SKM-1 (cell line): ENCODE measurements around the gene NEIL1.
"Not testable (repeated sequence)": the region's sequence is repeated elsewhere in the genome, so short reads cannot be mapped to it uniquely, and the experiment has no call there.

Experiments
- DNase-seq: peaks from one replicate; lab custom pipeline; 2025; ENCODE audit not compliant: unreplicated experiment; lab: John Stamatoyannopoulos, UW

The NEIL1 gene

DNA sequence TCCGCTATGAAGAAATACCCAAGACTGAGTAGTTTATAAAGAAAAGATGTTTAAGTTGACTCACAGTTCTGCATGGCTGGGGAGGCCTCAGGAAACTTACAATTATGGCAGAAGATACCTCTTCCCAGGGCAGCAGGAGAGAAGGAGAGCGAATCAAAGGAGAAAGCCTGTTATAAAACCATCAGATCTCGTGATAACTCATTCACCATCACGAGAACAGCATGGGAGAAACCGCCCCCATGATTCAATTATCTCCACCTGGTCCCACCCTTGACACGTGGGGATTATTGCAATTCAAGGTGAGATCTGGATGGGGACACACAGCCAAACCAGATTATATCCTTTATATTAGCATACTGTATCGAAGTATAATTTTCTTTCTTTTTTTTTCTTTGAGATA is 14.7 kb upstream of the NEIL1 start:
- not testable (repeated sequence) for DNase-seq

DNA sequence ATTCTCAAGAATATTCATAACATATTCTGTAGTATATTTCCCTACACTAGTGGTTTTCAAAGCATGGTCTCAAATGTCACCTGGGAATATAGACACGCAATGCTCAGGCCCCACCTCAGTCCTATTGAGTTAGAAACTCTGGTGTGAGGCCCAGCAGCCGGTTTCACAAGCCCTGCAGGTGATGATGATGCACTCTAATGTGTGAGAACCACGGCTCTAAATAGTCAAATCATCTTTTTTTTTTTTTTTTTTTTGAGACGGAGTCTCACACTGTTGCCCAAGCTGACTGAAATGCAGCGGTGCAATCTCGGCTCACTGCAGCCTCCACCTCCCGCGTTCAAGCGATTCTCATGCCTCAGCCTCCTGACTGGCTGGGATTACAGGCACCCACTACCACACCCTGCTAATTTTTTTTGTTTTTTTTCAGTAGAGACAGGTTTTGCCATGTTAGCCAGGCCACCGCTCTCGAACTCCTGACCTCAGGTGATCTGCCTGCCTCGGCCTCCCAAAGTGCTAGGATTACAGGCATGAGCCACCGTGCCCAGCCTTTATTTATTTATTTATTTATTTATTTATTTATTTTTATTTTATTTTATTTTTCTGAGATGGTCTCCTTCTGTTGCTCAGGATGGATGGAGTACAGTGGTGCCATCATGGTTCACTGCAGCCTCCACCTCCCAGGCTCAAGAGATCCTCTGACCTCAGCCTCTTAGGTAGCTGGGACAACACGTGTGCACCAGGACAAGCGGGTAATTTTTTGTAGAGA is 13.0 kb upstream of the NEIL1 start:
- not testable (repeated sequence) for DNase-seq

DNA sequence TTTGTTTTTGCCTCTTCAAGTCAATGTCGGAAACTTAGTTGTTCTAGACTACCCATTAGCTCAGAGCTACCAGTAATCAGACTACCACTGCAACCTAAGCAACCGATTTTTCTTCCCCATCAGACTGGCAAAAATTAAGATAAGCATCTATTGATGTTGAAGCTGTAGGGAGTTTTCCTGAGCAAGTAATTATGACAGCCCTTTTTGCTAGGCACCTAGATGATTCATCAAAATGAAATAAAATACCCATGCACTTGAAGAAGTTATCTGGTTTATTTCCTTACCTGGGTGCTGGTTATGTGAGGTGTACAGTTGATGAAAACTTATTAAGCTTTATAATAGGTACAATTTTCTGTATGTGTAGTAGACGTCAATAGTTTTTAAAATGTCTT is 11.5 kb upstream of the NEIL1 start:
- DNase-seq: no peak

DNA sequence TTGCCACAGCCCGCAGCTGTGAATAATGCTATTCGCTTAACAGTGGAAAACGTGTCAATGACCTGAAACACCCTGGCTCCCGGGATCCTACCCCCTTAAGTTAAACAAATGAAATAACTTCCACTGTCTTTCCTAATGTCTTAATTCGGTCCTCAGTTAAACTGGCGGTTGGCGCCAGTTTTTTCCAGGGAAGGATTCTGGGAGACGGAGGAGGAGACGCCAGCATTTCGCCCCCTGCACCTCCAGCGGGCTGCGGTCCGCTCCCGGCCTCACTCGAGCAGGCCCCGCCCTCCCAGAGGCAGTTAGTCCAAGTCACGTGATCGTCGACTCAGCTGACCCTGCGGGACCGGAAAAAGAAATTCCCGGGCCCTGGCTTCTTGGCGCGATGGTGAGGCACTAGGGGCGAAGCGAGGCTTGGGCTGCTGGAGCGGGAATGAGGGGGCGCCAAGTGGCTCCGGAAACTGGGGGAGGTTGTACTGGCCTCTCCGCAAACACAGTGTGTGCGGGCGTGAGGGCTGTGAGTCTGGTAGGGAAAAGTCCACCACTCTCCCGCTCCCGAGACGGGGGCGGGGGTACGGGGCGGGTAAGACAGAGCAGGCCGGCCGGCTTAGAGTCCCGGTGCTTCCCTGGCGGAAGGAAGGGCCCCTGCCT is 11.0 kb upstream of the NEIL1 start, which contains the start of gene COMMD4:
Gene COMMD4, plus strand, starts transcription at position 359 of the 651 bp plus-strand sequence. Its CDS starts 27 bp downstream, at position 386.
- DNase-seq: peak; percentile 50

DNA sequence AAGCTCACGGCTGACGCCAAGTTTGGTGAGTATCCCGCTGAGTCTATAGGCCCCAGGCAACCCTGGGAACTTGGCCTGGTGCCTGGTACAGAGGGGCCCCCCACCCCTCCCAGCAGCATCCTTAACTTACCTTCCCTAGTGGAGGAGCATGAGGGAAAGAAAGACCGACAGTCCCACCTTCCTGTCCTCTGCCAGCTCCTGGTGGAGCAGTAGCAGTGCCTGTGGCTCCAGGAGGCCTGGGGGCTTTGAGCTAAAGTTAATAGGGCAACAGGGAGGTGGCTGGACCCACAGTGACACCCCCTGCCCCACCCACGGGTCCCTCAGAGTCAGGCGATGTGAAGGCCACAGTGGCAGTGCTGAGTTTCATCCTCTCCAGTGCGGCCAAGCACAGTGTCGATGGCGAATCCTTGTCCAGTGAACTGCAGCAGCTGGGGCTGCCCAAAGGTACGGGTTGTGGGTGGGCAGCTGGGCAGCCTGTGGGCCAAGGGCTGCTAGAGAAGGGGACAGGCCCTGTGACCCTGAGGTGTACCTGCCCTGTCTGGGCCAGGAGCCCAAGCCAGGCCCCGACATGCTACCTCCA is 8.1 kb upstream of the NEIL1 start:
- no peak for DNase-seq

DNA sequence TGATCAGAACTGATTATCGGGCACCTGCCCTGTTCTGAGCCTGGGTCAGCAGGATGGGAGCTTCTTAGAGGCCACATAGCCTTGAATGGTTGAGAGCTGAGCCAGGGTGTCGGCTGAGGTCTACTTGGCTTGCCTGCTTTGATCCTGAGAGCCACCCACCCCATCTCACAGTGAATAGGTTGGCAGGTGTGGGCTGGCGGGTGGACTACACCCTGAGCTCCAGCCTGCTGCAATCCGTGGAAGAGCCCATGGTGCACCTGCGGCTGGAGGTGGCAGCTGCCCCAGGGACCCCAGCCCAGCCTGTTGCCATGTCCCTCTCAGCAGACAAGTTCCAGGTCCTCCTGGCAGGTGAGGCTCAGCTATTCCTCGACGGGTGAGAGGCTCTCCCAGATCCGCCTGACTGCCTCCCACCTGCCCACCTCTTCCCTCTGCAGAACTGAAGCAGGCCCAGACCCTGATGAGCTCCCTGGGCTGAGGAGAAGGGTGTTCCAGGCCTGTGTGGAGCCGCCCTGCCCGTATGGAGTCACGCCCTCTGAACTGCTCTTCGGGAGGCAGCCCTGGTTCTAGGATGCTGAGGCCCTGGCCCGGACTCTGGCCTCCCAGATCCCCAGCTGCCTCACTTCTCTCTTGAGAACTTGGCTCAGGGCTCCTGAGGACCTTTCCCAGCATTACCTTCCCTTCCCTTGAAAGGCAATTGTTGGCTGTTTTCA is 7.2 kb upstream of the NEIL1 start:
- DNase-seq: no peak

DNA sequence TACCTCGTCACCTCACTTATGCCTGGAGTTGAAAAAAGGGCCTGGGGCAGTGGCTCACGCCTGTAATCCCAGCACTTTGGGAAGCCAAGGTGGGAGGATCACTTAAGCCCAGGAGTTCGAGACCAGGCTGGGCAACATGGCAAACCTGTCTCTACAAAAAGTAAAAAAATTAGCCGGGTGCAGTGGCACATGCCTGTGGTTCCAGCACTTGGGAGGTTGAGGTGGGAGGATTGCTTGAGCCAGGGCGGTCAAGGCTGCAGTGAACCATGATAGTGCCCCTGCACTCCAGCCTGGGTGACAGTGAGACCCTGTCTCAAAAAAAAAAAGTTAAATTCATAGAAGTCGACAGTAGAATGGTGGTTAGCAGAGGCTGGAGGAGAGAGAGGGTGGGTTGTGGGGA is 4.6 kb upstream of the NEIL1 start:
- no peak for DNase-seq

DNA sequence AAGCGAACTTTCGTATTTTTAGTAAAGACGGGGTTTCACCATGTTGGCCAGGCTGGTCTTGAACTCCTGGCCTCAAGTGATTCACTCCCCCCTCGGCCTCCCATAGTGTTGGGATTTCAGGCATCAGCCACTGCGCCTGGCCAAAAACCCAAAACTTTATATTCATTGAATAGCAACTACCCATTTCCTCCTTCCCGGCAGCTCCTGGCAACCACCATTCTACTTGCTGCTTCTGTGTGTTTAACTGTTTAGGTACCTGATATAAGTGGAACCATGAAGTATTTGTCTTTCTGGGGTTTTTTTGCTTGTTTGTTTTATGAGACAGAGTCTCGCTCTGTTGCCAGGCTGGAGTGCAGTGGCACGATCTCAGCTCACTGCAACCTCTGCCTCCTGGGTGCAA is 2.9 kb upstream of the NEIL1 start:
- DNase-seq: not testable (repeated sequence)

DNA sequence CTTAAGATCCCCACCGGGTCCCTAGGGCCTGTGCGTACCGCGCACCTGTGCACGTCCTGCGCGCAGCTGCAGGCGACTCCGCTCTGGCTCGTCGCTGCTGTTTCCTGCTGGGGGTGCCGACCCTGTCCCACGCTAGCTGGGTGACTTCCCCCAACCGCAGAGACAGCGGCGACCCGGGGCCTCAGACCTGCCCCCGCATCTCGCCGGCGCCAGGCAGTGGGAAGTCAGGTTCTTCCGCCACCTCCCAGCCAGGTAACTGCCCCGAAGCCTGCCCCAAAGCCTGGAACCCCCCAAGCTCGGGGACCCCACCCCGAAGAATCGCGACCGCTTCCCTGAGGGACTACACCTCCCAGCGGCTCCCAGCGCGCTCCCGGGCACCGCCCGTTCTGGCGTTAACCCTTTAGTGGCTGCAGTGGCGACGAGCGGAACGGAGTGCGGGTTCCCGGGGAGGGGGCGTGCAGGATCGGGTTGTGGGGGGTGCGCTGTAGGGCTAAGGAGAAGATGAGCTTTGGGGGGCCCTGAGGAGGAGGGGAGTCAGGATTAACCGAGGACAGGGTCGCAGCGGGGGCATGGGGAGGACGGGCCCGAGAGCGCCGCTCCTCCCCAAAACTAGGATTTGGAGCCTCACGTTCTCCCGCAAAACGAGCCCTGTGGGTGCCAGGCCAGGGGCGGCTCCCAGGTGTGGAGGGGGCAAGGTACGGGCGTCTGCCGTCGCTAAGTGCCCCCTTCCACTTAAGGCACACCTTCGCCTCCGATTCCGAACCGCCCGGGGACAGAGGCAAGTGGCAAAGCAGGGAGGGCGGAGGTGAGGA is 589 bp downstream of the NEIL1 start:
- DNase-seq: no peak

DNA sequence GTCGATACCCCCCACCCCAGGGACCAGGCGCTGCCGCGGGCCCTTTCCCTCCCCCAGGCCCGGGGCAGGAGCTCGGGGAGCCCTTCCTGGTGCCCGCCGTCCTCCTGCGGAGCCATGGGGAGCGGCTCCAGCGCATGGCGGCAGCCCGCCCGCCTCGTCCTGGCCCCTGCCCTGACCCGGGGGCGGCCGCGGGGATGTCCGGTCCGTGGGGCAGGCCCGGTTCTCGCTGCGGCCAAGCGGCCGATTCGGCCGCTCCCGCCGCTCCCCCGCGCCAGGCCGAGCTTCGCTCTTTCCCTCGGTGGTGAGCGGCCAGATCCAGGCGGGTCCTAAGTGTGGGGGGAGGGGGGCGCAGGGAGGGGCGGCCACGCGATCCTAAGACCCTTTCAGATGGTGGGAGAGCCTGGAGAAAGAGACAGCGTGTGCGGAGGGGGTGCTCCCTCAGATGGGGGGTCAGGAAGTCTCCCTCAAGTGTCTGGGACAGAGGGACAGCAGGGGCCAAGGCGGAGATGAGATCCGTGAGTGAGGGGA is 1.3 kb downstream of the NEIL1 start:
- DNase-seq: no peak

DNA sequence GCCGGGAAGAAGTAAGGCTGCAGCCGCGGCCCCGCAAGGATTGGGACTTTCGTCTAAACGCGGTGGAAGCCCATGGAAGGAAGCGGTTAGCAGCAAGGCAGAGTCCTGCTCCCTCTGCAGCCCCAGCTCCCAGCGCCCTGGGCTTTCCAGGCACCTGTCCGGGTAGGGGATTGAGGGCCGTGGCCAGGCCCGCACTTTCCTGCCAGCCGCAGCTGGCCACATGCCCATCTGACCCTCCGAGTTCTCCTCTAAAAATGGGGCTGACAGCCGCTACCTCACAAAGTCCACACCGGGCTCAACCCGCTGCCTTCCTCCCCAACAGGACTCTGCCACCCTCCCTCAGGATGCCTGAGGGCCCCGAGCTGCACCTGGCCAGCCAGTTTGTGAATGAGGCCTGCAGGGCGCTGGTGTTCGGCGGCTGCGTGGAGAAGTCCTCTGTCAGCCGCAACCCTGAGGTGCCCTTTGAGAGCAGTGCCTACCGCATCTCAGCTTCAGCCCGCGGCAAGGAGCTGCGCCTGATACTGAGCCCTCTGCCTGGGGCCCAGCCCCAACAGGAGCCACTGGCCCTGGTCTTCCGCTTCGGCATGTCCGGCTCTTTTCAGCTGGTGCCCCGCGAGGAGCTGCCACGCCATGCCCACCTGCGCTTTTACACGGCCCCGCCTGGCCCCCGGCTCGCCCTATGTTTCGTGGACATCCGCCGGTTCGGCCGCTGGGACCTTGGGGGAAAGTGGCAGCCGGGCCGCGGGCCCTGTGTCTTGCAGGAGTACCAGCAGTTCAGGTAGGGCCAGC is 1.9 kb downstream of the NEIL1 start:
- no peak for DNase-seq

DNA sequence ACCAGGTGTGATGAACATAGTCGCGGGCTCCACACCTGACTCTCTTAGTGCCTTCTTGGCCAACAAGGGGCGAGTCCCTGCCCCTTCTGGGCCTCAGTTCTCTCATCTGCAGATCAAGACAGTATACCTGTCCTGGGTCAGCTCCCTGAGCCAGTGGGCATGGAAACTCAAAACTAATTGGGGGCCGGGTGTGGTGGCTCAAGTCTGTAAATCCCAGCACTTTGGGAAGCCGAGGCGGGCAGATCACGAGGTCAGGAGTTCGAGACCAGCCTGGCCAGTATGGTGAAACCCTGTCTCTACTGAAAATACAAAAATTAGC is 2.5 kb downstream of the NEIL1 start:
- DNase-seq: not testable (repeated sequence)

DNA sequence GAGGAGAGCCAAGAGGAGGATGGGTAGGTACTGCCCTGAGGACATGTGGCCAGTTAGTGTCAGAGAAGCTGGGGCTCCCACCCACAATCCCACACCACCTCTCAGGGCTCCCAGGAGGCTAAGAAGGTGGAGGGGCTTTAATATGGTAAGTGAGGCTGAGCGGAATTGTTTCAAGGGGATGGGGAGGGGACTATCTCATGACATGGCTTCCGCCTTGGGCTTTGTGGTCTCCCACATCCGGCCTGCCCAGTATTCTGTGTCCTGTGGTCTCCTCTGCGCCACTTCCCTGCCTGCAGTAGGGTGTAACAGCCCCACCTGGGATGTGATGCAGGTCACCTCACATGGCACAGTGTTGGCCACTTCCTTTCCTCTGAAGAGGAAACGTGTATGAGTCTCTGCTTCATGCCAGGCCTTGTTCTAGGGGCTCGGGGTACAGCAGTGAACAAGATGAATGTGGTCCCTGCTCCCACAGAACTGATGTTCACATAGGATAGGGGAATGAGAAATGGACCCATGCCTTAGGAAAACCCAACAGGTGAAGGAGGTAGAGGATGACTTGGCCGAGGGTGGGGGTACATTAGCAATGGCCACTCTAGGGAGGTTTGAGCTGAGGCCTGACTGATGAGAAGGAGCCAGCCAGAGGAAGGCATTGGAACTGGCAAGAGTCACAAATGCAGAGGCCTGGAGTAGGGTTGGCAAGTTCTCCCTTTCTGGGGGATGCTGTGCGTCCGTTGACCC is 3.2 kb downstream of the NEIL1 start:
- peak; percentile 57 for DNase-seq

DNA sequence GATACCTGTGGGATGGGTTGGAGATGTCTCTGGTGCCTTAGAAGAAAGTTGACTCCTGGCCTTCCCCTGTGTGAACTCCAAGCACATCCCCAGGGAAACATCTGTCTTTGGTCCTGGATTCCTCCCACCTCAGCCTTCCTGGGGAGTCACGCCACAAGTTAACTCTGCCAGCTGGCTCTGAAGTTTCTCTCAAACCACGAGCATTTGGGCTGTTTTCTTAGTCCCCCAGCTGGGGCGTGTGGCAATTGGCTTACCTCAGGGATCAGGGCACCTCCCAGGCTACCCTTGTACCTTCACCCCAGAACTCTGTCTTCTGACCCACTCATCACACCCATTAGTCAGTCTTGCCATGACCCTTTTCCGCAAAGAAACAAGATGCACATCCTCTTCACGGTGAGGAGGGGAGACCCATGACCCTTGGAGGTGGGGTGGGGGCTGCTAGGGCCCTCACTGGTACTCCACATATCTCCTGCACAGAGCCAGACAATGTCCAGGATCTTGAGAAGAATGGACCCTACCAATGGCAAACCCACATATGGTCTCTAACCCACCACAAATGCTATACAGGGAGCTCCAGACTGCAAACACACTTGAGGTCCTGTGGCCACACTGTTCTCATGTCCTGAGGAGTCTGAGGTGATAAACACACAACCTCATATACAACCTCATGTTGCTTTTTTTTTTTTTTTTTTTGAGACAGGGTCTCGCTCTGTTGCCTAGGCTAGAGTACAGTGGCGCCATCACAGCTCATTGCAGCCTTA is 3.9 kb downstream of the NEIL1 start:
- no peak for DNase-seq

DNA sequence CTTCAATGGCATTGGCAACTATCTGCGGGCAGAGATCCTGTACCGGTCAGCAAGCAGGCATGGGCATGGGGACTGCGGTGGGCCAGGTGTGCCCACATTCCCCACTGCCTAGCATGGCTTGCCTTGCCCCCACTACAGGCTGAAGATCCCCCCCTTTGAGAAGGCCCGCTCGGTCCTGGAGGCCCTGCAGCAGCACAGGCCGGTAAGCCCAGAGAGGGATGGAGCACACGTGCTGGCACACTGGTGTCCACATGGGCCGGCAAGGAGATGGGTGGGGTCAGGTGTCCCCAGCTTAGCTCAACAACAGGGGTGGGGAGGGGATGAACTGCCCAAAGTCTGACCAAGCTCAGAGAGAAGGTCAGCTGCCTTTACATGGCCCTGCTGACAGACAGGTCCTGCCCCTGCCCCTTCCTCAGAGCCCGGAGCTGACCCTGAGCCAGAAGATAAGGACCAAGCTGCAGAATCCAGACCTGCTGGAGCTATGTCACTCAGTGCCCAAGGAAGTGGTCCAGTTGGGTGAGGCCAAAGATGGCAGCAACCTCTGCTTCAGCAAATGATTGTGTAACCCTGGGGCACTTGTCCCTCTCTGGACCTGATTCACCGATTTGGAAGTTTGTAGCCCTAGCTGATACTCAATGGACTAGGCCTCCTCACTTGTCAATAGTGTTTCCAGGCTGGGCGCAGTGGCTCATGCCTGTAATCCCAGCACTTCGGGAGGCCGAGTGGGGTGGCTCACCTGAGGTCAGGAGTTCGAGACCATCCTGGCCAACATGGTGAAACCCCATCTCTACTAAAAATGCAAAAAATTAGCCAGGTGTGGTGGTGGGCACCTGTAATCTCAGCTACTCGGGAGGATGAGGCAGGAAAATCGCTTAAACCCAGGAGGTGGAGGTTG is 5.6 kb downstream of the NEIL1 start:
- no peak for DNase-seq

DNA sequence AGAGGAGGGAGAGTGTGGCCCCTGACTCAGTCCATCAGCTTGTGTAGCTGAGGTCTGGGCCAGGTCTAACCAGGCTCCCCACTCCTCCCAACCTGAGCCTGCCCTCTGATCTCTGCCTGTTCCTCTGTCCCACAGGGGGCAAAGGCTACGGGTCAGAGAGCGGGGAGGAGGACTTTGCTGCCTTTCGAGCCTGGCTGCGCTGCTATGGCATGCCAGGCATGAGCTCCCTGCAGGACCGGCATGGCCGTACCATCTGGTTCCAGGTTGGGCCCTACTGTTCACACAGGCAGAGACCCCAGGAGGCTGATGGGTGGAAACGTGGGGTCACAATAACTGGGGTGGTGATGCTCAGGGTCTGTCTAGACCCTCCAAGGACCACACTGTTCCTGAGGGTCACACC is 6.8 kb downstream of the NEIL1 start:
- no peak for DNase-seq

DNA sequence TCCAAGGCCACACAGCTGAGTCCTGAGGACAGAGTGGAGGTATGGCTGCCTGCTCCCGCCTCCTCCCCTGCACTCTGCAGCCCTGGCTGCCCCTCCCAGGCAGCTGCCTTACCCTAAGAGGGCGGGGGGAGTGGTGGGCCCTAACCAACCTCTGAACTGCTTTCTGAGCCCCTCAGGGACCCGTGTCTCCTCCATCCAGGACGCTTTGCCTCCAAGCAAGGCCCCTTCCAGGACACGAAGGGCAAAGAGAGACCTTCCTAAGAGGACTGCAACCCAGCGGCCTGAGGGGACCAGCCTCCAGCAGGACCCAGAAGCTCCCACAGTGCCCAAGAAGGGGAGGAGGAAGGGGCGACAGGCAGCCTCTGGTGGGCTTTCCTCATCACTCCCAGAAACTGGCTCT is 7.6 kb downstream of the NEIL1 start:
- no peak for DNase-seq

DNA sequence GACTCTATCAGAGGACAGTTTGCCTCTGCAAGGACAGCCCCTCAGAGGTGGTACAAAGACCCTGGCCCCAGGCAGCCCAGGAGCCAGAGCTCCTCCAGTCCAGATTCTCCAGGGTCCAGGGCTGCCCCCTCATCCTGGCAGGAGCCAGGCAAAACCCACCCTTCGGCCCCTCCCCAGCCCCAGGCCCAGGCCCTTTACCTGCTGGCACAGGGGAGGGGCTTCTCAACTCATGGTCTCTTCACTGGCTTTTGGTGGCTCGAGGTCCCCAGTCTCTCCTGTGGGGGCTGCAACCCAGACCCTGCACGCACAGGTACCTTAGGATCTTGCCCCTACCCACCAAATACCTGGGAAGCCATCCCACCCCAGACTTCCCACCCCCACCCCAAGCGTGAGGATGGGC is 8.5 kb downstream of the NEIL1 start:
- no peak for DNase-seq
